Right atrium auricular region (tissue), 2 donors: Measurements from ENCODE around the gene MIGA1. TPM values are rescaled to one million over a fixed set of nuclear protein-coding genes. Genes with fewer than 3 reads are reported as not detected.

ENCODE experiments used
- DNase-seq: peaks from one replicate; pipeline ENCODE4 v3.0.0-alpha.2; 2019; ENCODE audit warnings: low spot score
- H3K27ac ChIP-seq, 2 donors: fragments of 200-600 bp; sonication (generic); 1 replicate in 1 of 2; 2 replicates in 1 of 2; pipeline ENCODE4 v1.5.1; 2016 to 2019
- H3K27me3 ChIP-seq, 2 donors: fragments of 200-600 bp; sonication (generic); one replicate each; pipeline versions ENCODE4 v1.5.1 to v1.6.0; 2017 to 2019
- H3K36me3 ChIP-seq: fragments of 200-600 bp; sonication (generic); one replicate; pipeline ENCODE4 v1.5.1; 2016
- H3K4me1 ChIP-seq, 2 donors: fragments of 200-600 bp; sonication (generic); one replicate each; pipeline versions ENCODE4 v1.5.1 to v1.6.0; 2017 to 2019
- H3K4me3 ChIP-seq, 2 donors: fragments of 200-600 bp; sonication (generic); 1 replicate in 1 of 2; 2 replicates in 1 of 2; pipeline ENCODE4 v1.5.1; 2017 to 2019; ENCODE audit warnings: mild to moderate bottlenecking in 1 of 2, moderate library complexity in 1 of 2
- H3K9me3 ChIP-seq, 2 donors: fragments of 200-600 bp; sonication (generic); one replicate each; pipeline ENCODE4 v1.5.1; 2019
- CTCF ChIP-seq, 2 donors: fragments of 200-600 bp; sonication (generic); IDR thresholded peaks; one replicate each; pipeline ENCODE4 v1.5.1; 2019; ENCODE audit warnings: antibody characterized with exemption in 2 of 2
- total RNA-seq, 2 donors: library from RNA; depleted of rRNA; stranded (reverse); fragments of >200 nt; gene quantifications; one replicate each; pipeline ENCODE4 v1.1.0, GENCODE V29; 2016

The MIGA1 gene
- total RNA-seq, 2 donors from 2014 or later, result 8.5 to 10.1 TPM

DNA sequence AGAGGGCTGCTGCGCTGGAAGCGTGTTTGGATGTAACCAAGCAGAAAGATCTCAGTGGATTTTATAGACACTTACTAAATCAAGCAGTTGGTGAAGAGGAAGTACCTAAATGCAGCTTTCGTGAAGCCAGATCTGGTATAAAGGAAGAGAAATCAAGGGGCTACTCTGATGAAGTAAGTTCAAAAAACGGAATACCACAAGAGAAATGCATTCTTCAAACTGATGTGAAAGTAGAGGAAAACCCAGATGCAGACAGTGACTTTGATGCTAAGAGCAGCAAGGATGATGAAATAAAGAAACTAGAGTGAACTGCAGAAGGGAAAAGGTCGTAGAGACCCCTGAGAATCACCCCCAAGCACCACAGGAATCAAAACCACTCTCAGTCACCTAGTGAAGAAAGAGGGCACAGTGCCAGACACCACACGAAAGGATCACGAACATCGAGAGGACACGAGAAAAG is 68.2 kb downstream of the MIGA1 start:
- no peak for DNase-seq
- H3K4me3 ChIP-seq, result no peak overlapping the region
- H3K27me3 ChIP-seq, result no peaks in the 10 kb centered on the region
- no peaks in the 10 kb centered on the region for H3K9me3 ChIP-seq
- no peak overlapping the region for H3K27ac ChIP-seq
- H3K4me1 ChIP-seq, result no peaks in the 10 kb centered on the region
- H3K36me3 ChIP-seq, result no peaks in the 10 kb centered on the region
- TF ChIP-seq CTCF (IDR thresholded peaks at IDR 0.05), result no peak

DNA sequence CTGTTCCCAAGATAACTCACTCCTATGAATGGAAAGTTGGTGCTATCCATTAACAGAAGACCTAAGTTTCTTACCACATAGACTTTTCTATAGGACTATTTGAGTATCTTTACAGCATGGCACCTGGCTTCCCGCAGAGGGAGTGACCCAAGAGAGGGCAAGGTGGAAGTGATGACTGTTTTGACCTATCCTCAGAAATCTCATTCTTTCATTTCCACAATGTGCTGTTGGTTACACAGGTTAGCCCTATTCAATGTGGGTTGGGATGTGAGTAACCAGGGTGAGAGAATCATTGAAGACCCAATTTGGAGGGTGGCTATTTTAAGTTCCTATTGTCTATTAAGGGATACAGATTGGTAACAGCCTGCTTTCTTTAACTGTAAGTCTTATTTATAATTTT is 70.6 kb downstream of the MIGA1 start:
- TF ChIP-seq CTCF (IDR thresholded peaks at IDR 0.05), result no peak
- no peak for DNase-seq
- Histone ChIP-seq H3K27ac (no peak overlapping the region), H3K4me1 (no peaks in the 10 kb centered on the region), H3K36me3 (no peaks in the 10 kb centered on the region), H3K9me3 (peaks cover 0 to 4% of the 10 kb centered on the region in 2 donors), H3K4me3 (no peak overlapping the region), H3K27me3 (no peaks in the 10 kb centered on the region)

- Histone ChIP-seq H3K27me3 (no peaks in the 10 kb centered on the region), H3K27ac (no peak overlapping the region), H3K4me3 (no peak overlapping the region), H3K4me1 (no peaks in the 10 kb centered on the region), H3K36me3 (no peaks in the 10 kb centered on the region), H3K9me3 (peaks cover 0 to 7% of the 10 kb centered on the region in 2 donors)
- no peak for TF ChIP-seq CTCF (IDR thresholded peaks at IDR 0.05)
- DNase-seq, result no peak
These were observed 78.1 kb downstream of the MIGA1 start for GRCh38 chr1:77857552-77857951.

- Histone ChIP-seq H3K4me3 (no peak overlapping the region), H3K27me3 (no peaks in the 10 kb centered on the region), H3K36me3 (no peaks in the 10 kb centered on the region), H3K4me1 (no peaks in the 10 kb centered on the region), H3K9me3 (peaks cover 0 to 7% of the 10 kb centered on the region in 2 donors), H3K27ac (no peak overlapping the region)
- DNase-seq, result no peak
- no peak for TF ChIP-seq CTCF (IDR thresholded peaks at IDR 0.05)
These were observed 79.3 kb downstream of the MIGA1 start for GRCh38 chr1:77858725-77859124.

- DNase-seq, result no peak
- peaks cover under 1% of the 10 kb centered on the region for H3K36me3 ChIP-seq
These were observed 79.8 kb downstream of the MIGA1 start for GRCh38 chr1:77859248-77859647.

More at GRCh38 chr1:77859248-77859647, 79.8 kb downstream of the MIGA1 start:
- Histone ChIP-seq H3K4me1 (no peaks in the 10 kb centered on the region), H3K9me3 (peaks cover 0 to 7% of the 10 kb centered on the region in 2 donors), H3K27ac (no peak overlapping the region), H3K27me3 (no peaks in the 10 kb centered on the region), H3K4me3 (no peak overlapping the region)
- no peak for TF ChIP-seq CTCF (IDR thresholded peaks at IDR 0.05)
